ENCODE results near the gene INPP5A. TPM values are rescaled to one million over a fixed set of nuclear protein-coding genes. Genes with fewer than 3 reads are reported as not detected.
"Not testable (repeated sequence)": the region's sequence is repeated elsewhere in the genome, so short reads cannot be mapped to it uniquely, and the experiment has no call there.

Gene INPP5A
- total and polyA plus RNA-seq, 11 donors = 38.6 to 179 (median 102) TPM

- H3K27me3 ChIP-seq = no peaks in the 10 kb centered on the region
- TF ChIP-seq POLR2A (IDR thresholded peaks at IDR 0.05) (no peak), CTCF (IDR thresholded peaks at IDR 0.05) (no peak)
- WGBS, 4 donors = 86 to 90% (median 88%) methylated on average over 30 to 32 of the region's 32 CpGs
- H3K36me3 ChIP-seq = no peaks in the 10 kb centered on the region
- H3K9me3 ChIP-seq = no peaks in the 10 kb centered on the region
- ATAC-seq (no peak), DNase-seq (no peak)
- H3K4me3 ChIP-seq = no peak overlapping the region
- intact Hi-C loops (cut with DNase I) = loop anchor here in 3 of 10 donors (5.0 to 10.0 kb wide), 3 partner anchors 35 to 72 kb away; no protein-coding TSS in a partner anchor
- H3K27ac ChIP-seq = no peak overlapping the region
- peaks cover 0 to 29% (median 12%) of the 10 kb centered on the region in 12 donors for H3K4me1 ChIP-seq
These were observed 34.9 kb upstream of the INPP5A start for GRCh38 chr10:132502544-132503300.

GRCh38 chr10:132503581-132504421 is 33.8 kb upstream of the INPP5A start:
- DNase-seq (peak in 2 of 5 donors; percentile 17 to 22), ATAC-seq (no peak)
- intact Hi-C loops (cut with DNase I) = loop anchor here in 3 of 10 donors (5.0 to 10.0 kb wide), 3 partner anchors 36 to 71 kb away; no protein-coding TSS in a partner anchor
- Histone ChIP-seq H3K4me1 (peaks cover 0 to 39% (median 21%) of the 10 kb centered on the region in 12 donors), H3K27me3 (no peaks in the 10 kb centered on the region), H3K4me3 (no peak overlapping the region), H3K36me3 (no peaks in the 10 kb centered on the region), H3K9me3 (no peaks in the 10 kb centered on the region), H3K27ac (no peak overlapping the region)
- TF ChIP-seq CTCF (IDR thresholded peaks at IDR 0.05) (no peak), POLR2A (IDR thresholded peaks at IDR 0.05) (no peak)
- WGBS, 4 donors = 84 to 92% (median 87%) methylated on average over 7 to 15 of the region's 15 CpGs

- TF ChIP-seq CTCF (IDR thresholded peaks at IDR 0.05) (no peak), POLR2A (IDR thresholded peaks at IDR 0.05) (no peak)
These were observed 32.9 kb upstream of the INPP5A start for GRCh38 chr10:132504501-132505272.

GRCh38 chr10:132505546-132505945 is 32.0 kb upstream of the INPP5A start:
- not testable (repeated sequence) for H3K4me3 ChIP-seq, H3K27me3 ChIP-seq, H3K36me3 ChIP-seq, H3K9me3 ChIP-seq, ATAC-seq
- H3K4me1 ChIP-seq = peaks cover 0 to 55% (median 26%) of the 10 kb centered on the region in 12 donors
- WGBS, 4 donors = 31 to 50% (median 45%) methylated on average over 10 to 15 of the region's 23 CpGs
- intact Hi-C loops (cut with DNase I) = loop anchor here in 2 of 10 donors (5.0 to 10.0 kb wide), 2 partner anchors 38 to 69 kb away; no protein-coding TSS in a partner anchor
- peak overlapping the region in 1 of 12 donors; percentile 13 for H3K27ac ChIP-seq
- DNase-seq = peak in 2 of 5 donors; percentile 25 to 28

More at GRCh38 chr10:132504501-132505272, 32.9 kb upstream of the INPP5A start:
- ATAC-seq (no peak), DNase-seq (no peak)
- Histone ChIP-seq H3K36me3 (no peaks in the 10 kb centered on the region), H3K4me1 (peaks cover 0 to 48% (median 25%) of the 10 kb centered on the region in 12 donors), H3K27me3 (no peaks in the 10 kb centered on the region), H3K4me3 (no peak overlapping the region), H3K9me3 (no peaks in the 10 kb centered on the region), H3K27ac (no peak overlapping the region)
- intact Hi-C loops (cut with DNase I) = loop anchor here in 4 of 10 donors (5.0 to 10.0 kb wide), 3 partner anchors 37 to 70 kb away; no protein-coding TSS in a partner anchor
- WGBS, 4 donors = 82 to 95% (median 92%) methylated on average over 12 to 14 of the region's 14 CpGs
